ENCODE measurements around the gene DDX49.

DDX49 gene

GRCh38 chr19:18903156-18904037 is 16.1 kb upstream of the DDX49 start:
- no peak overlapping the region for H3K4me3 ChIP-seq (ENCODE audit: low read depth, low read length)
- TF ChIP-seq CTCF (IDR thresholded peaks at IDR 0.05; ENCODE audit: borderline replicate concordance, insufficient read depth, low read depth, low read length) = no peak

DNA sequence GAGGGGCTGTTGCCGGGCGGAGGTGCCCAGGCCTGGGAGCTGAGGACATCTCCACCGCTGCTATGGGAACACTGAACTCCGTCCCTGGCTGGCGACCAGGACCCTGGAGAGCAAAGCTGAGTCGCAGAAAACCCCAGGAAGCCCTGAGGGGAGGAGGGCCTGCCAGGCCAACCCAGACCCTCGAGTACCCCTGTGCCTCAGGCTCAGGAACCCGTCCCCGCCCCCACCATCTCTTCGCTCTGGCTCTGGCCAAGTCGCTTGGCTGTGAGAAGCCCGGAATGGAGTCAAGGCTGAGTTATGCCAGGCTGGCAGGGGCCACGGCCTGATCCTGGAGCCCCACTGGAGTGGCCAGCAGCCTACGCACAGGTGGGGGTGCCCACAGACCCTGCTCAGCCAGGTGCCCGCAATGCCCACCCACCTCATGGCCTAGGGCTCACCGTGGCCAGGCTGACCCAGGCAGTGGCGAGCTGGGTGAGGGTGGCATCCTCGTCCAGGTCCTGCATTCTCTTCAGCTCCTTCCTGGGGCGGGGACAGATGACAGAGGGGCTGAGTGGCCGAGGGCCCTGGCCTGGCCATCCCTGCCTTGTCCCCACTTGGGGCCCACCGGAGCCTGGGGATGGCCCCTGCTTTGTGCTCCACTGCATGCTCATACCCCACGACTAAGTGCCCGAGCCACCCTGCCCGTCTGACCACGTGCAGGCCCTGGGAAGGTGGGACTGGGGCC is 15.0 kb upstream of the DDX49 start:
- H3K4me3 ChIP-seq (ENCODE audit: low read depth, low read length) = no peak overlapping the region
- TF ChIP-seq CTCF (IDR thresholded peaks at IDR 0.05; ENCODE audit: borderline replicate concordance, insufficient read depth, low read depth, low read length) = no peak

DNA sequence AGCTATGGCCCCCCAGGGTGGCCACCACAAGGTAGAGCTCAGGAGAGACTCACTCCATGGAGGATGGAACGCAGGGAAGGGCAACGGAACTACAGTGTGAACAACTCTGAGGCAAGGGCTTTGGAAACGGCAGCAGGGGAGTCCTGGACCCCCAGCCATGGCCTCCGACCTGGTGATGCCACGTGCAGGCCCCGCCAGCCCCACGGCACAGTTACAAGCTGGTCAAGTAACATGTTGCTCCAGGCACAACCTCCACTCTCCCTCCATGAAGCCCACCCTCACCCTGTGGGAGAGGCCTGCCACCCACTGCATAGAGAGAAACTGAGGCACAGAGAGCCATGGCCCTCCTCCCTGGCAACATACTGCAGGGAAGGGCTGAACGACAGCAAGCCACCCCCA is 14.5 kb upstream of the DDX49 start:
- H3K4me3 ChIP-seq (ENCODE audit: low read depth, low read length) = no peak overlapping the region
- TF ChIP-seq CTCF (IDR thresholded peaks at IDR 0.05; ENCODE audit: borderline replicate concordance, insufficient read depth, low read depth, low read length) = no peak

DNA sequence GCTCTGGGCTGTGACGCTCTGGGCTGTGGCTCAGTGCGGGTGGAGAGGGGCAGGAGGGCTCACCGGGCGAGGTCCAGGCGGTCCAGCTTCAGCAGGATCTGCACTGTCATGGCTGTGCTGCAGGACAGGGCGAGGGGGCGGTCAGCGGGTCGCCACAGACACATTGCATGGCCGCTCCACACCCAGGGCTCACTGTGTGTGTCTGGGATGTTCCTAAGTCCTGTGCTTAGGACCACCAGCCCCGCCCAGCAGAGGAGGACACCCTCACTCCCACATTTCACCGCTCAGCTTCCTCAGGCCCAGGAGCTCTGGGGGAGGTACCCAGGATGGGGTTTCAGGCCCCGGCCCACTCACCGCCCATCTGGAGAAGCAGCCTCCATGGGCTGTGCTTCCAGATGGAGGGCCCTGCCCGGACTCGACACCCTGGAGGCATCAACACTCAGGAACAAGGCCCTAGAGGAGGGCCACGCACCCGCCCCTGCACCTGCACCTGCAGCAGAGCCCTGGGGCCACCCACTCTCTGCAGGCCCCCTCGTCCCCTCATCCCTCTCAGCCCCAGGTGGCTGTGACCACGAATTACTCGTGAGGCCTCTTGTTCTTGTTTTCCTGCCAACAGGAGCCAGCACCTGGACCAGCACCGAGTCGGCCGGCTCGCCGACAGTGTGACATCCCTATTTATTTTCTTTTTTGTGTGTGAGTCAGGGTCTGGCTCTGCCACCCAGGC is 13.8 kb upstream of the DDX49 start:
- no peak overlapping the region for H3K4me3 ChIP-seq (ENCODE audit: low read depth, low read length)
- no peak for TF ChIP-seq CTCF (IDR thresholded peaks at IDR 0.05; ENCODE audit: borderline replicate concordance, insufficient read depth, low read depth, low read length)

DNA sequence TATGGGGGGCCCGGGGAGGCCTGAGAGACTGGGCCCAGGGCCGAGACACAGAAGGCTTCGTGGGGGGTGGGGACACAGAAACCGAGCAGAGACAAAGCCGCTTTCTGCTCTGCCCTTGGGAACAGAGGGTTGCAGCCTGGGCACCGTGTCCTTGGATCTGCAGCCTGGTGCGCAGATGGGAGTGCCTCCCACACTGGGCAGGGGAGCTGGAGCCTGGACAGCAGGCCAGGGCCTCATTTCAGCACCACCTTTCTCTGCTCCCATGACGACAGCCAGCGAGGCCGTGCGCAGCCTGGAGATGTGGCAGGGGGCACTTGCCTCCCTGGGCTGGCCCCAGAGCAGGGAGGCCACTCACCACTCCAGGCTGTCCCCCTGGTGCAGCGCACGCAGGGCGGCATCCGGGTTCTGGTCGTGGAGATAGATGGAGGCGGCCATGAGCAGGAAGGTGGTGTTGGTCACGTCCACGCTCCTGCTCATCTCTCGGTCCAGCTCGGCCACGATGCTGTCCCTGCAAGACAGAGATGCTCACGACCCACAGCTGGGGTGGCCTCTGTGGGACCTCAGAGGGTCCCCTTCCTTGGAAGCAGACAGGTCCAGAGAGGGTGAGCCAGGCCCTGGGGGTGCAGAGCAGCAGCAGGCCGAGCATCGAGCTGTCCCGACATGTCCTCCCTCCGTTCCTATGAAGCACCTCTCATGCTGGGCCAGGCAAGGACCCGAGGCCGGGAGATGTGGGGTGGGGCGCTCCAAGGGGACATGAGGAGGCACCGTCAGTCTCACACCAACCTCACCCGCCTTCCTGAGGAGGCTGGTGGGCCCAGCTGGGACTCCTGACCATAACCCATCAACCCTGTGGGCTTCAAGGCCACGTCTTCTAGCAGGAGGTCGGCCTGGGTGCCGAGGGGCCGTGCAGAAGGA is 12.7 kb upstream of the DDX49 start:
- H3K4me3 ChIP-seq (ENCODE audit: low read depth, low read length) = no peak overlapping the region
- no peak for TF ChIP-seq CTCF (IDR thresholded peaks at IDR 0.05; ENCODE audit: borderline replicate concordance, insufficient read depth, low read depth, low read length)

GRCh38 chr19:18908917-18909619 is 10.4 kb upstream of the DDX49 start:
- no peak for TF ChIP-seq CTCF (IDR thresholded peaks at IDR 0.05; ENCODE audit: borderline replicate concordance, insufficient read depth, low read depth, low read length)
- H3K4me3 ChIP-seq (ENCODE audit: low read depth, low read length) = no peak overlapping the region
